Colonic mucosa (tissue), 4 donors: ENCODE data around the gene SUB1. TPM values are rescaled to one million over a fixed set of nuclear protein-coding genes. Genes with fewer than 3 reads are reported as not detected.

Experiments used
- DNase-seq: peaks from one replicate; pipeline ENCODE4 v3.0.0-alpha.2; 2020
- H3K27ac ChIP-seq: fragments of 200-600 bp; one replicate; pipeline ENCODE4 v1.8.0; 2021
- H3K27me3 ChIP-seq: fragments of 200-600 bp; one replicate; pipeline ENCODE4 v1.8.0; 2021
- H3K36me3 ChIP-seq: fragments of 200-600 bp; one replicate; pipeline ENCODE4 v1.8.0; 2021
- H3K4me1 ChIP-seq: fragments of 200-600 bp; one replicate; pipeline ENCODE4 v1.8.0; 2021; ENCODE audit warnings: mild to moderate bottlenecking
- H3K4me3 ChIP-seq: fragments of 200-600 bp; one replicate; pipeline ENCODE4 v1.8.0; 2021
- H3K9ac ChIP-seq, 2 donors: one replicate each; pipeline ENCODE4 v1.7.0; 2013; ENCODE audit warnings: control low read depth in 2 of 2, low read depth in 2 of 2, low read length in 2 of 2
- H3K9me3 ChIP-seq: fragments of 200-600 bp; one replicate; pipeline ENCODE4 v1.8.0; 2021
- intact Hi-C: fragments of 100-400 bp; cut with DNase I; formaldehyde crosslinking; loops from one replicate; pipeline ENCODE4 v1.14.1; 2022
- total RNA-seq, 2 donors: library from RNA; stranded (reverse); fragmentation: NEBNext Ultra II Directional in 1 of 2; extraction: Animal tissue kit (Norgen Biotek cat#: 25700) in 1 of 2; gene quantifications; one replicate each; pipeline ENCODE4 v1.2.1, GENCODE V29; 2021
- TF ChIP-seq, protein P1 (sequence below): fragments of 200-600 bp; IDR thresholded peaks from one replicate; pipeline ENCODE4 v1.8.0; 2022; ENCODE audit warnings: antibody characterized with exemption, mild to moderate bottlenecking
- donor health status: healthy.
- donor health status: DM: no; HTN: no; CAD: no.
- donor health status: DM: no; HTN: no; CAD: no.

Gene SUB1
- total RNA-seq, 2 donors from 2014 or later: 193 to 227 TPM

DNA sequence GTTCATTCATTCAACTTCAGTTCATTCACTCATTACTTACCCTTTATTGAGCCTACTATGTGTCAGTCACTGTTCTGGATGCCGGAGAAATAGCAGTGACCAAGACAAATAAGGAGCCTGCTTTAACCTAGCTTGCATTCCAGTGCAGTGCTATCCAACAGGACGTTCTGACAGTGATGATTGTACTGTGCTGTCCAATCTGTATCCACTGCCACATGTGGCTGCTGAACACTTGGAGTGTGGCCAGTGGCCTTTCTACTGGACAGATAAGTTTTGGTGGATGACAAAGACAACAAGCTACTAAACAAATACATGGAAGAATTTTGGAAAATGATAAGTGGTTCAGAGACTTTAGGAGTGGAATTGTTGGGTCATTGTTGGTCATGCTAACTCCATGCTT is 33.6 kb downstream of the SUB1 start:
- no peaks in the 10 kb centered on the region for H3K9me3 ChIP-seq
- no peak overlapping the region for H3K4me3 ChIP-seq
- H3K4me1 ChIP-seq: no peaks in the 10 kb centered on the region
- no peak overlapping the region for H3K27ac ChIP-seq
- no peaks in the 10 kb centered on the region for H3K27me3 ChIP-seq
- DNase-seq: no peak
- H3K36me3 ChIP-seq: no peaks in the 10 kb centered on the region
- TF ChIP-seq, protein P1, sequence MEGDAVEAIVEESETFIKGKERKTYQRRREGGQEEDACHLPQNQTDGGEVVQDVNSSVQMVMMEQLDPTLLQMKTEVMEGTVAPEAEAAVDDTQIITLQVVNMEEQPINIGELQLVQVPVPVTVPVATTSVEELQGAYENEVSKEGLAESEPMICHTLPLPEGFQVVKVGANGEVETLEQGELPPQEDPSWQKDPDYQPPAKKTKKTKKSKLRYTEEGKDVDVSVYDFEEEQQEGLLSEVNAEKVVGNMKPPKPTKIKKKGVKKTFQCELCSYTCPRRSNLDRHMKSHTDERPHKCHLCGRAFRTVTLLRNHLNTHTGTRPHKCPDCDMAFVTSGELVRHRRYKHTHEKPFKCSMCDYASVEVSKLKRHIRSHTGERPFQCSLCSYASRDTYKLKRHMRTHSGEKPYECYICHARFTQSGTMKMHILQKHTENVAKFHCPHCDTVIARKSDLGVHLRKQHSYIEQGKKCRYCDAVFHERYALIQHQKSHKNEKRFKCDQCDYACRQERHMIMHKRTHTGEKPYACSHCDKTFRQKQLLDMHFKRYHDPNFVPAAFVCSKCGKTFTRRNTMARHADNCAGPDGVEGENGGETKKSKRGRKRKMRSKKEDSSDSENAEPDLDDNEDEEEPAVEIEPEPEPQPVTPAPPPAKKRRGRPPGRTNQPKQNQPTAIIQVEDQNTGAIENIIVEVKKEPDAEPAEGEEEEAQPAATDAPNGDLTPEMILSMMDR: no peak
- no peak overlapping the region for H3K9ac ChIP-seq
- intact Hi-C loops: loop anchor here (10.0 kb wide), 1 partner anchor 384 kb away; no protein-coding TSS in a partner anchor

DNA sequence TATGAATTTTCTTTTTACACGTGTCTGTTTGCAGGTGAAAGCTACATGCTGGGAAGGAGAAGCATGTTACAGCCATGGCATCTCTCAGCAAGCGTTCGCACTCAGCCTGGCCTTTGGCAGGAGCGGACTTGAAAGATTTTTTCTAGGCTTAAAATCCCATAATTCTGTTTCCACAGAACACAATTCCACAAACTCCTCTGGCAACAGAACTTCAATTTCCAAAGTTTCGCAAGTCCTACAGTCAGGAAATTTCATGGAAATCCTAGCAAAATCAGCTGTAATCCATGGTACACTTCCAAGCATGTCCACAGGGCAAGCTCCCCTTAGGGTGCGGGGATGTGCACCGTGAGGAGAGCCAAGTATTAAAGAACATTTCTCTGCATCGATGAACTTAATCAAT is 35.9 kb downstream of the SUB1 start:
- H3K36me3 ChIP-seq: no peaks in the 10 kb centered on the region
- no peak overlapping the region for H3K27ac ChIP-seq
- intact Hi-C loops: no loop called here
- H3K4me3 ChIP-seq: no peak overlapping the region
- H3K4me1 ChIP-seq: no peaks in the 10 kb centered on the region
- H3K27me3 ChIP-seq: no peaks in the 10 kb centered on the region
- DNase-seq: no peak
- TF ChIP-seq, protein P1: no peak
- no peaks in the 10 kb centered on the region for H3K9me3 ChIP-seq
- H3K9ac ChIP-seq: no peak overlapping the region

DNA sequence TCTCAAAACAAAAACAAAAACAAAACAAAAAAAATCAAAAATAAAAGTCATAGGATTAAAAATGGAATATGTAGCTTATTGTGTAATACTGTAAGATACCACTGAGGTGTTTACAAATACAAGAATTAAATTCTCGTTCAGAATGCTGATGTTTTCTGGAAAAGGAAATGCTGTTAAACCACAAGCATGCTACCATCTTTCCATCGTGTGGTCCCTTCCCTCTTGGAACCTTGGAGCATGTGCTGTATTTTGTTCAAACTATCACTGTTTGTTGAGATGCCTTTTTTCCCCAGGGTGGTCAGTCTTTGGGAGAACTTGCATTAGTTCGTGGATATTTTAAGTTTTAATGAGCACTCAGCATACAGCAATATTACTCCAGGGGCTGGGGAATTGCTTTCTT is 39.7 kb downstream of the SUB1 start:
- Histone ChIP-seq H3K9me3 (no peaks in the 10 kb centered on the region), H3K36me3 (no peaks in the 10 kb centered on the region), H3K4me1 (no peaks in the 10 kb centered on the region), H3K4me3 (no peak overlapping the region), H3K27ac (no peak overlapping the region), H3K27me3 (no peaks in the 10 kb centered on the region), H3K9ac (no peak overlapping the region)
- TF ChIP-seq, protein P1: no peak
- no peak for DNase-seq
- intact Hi-C loops: no loop called here

DNA sequence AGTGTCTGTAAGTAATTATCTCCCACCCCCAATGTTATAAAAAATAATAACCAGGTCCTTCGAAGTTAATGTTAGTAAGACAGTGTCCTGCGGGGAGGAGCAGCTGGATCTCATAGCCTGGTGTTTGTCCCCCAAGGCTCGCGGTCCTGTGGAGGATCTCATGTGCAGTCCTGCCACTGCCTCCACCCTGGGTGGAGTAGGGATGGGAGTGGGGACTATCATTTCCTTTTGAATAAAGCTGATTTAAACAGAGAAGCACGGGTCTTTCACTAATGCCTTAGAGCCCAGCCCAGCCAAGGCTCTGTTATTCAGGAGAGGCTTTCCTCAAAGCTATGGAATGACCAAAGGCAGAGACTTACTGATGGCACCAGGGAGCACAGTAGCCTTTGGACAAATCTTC is 40.2 kb downstream of the SUB1 start:
- no peaks in the 10 kb centered on the region for H3K36me3 ChIP-seq
- H3K27me3 ChIP-seq: no peaks in the 10 kb centered on the region
- TF ChIP-seq, protein P1: no peak
- no peak overlapping the region for H3K4me3 ChIP-seq
- H3K27ac ChIP-seq: no peak overlapping the region
- H3K4me1 ChIP-seq: no peaks in the 10 kb centered on the region
- no peak for DNase-seq
- no peak overlapping the region for H3K9ac ChIP-seq
- intact Hi-C loops: no loop called here
- H3K9me3 ChIP-seq: no peaks in the 10 kb centered on the region

DNA sequence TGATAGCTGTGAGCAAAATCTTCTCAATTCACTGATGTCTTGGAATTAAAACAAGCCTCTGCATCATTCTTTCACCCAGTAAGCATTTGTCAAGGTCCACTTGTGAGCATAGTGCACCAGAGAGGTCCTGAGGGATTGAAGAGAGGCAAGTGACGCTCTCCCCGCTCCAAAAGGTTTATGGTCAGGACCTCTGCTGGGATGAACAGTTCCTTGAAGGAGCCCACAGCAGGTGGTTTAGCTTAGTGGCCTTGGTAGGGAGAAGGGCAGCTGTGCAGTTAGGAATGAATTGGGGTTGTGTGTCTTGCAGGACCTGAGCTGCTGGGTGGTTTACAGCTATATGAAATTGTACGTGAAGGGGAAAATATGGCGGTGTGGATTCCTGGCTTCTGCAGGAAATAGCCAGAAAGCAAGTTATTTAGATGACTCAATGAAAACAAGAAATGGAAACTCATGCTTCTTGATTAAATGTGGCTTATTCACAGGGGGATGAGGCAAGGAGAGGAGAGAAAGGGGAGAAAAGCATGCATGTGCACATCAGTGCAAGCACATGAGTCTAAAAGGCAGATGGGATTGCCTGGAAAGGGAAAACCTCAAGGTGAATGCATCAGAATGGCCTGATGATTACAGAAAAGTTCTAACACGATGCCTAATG is 42.0 kb downstream of the SUB1 start:
- no peak overlapping the region for H3K9ac ChIP-seq
- TF ChIP-seq, protein P1: no peak
- no peak for DNase-seq
- H3K4me3 ChIP-seq: no peak overlapping the region
- H3K9me3 ChIP-seq: no peaks in the 10 kb centered on the region
- H3K36me3 ChIP-seq: no peaks in the 10 kb centered on the region
- H3K4me1 ChIP-seq: no peaks in the 10 kb centered on the region
- no peak overlapping the region for H3K27ac ChIP-seq
- intact Hi-C loops: no loop called here
- H3K27me3 ChIP-seq: no peaks in the 10 kb centered on the region
